A549 treated with AZD2906 at 1 μM for 4 hours (cell line): Measurements from ENCODE around the gene HDGF. TPM values are rescaled to one million over a fixed set of nuclear protein-coding genes. Genes with fewer than 3 reads are reported as not detected.

Experiments
- total RNA-seq: library from RNA; stranded (reverse); fragments of 200-300 nt; extraction: Qiagen RNA extraction; gene quantifications from 5 replicates; pipeline ENCODE4 v1.2.3, GENCODE V29; 2022

The HDGF gene
- 403 to 447 TPM (median 425 TPM) in 5 replicates for total RNA-seq

DNA sequence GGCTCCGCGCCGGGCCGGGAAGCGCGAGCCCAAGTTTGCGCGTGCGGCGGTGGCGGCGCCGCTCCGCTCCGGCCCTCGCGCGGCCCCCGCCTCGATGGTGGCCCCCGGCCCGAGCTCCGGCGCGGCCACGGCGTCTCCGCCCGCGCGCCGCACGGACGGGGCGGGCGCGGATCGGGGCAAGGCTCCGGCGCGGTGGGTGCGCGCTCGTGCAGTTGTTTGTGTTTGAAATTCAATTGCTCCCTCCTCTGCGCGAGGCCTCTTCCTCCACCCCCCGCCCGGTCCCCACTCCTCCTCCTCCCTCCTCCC is at the start of gene HDGF:
Gene HDGF (minus strand): TSS at position 225 of the 306 bp plus-strand sequence. CDS start 246 bp downstream, outside the sequence.

DNA sequence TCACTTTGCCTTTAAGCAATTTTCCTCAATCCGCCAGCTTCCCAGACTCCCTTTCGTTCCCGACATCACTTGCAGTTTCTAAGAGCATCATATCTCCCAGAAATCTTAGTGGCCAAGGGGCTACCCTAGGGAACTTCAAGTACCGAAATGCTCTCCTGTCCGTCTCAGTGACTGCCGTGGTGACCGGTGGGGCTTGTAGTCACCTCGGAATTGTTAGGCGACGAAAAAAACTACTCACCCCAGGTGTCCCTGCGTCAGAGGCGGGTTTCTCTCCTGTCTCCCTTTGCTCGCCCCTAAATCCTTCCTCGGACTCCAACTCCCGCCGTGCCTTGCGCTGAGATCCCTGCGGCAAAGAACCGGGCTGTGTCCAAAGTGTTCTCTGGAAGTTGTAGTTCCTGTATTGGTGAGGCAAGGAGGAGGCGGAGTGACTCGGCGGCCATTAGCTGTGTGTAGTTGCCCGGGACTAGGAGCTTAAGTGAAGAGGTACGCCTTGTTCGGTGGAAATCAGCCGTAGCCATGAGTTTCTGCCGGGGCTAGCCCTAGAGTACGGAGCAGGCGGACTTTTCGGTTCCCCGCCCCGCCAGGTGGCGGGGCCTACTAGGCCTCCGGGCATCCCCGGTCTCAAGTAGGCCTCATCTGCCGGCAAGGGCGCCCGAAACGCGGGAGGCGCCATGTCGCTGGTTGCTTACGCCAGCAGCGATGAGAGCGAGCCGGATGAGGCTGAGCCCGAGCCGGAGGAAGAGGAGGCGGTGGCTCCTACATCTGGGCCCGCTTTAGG is 15.8 kb upstream of the HDGF start, which contains the start of gene PRCC:
Gene PRCC (plus strand): TSS at position 435 of the 778 bp plus-strand sequence. CDS start 237 bp downstream, at position 672.

DNA sequence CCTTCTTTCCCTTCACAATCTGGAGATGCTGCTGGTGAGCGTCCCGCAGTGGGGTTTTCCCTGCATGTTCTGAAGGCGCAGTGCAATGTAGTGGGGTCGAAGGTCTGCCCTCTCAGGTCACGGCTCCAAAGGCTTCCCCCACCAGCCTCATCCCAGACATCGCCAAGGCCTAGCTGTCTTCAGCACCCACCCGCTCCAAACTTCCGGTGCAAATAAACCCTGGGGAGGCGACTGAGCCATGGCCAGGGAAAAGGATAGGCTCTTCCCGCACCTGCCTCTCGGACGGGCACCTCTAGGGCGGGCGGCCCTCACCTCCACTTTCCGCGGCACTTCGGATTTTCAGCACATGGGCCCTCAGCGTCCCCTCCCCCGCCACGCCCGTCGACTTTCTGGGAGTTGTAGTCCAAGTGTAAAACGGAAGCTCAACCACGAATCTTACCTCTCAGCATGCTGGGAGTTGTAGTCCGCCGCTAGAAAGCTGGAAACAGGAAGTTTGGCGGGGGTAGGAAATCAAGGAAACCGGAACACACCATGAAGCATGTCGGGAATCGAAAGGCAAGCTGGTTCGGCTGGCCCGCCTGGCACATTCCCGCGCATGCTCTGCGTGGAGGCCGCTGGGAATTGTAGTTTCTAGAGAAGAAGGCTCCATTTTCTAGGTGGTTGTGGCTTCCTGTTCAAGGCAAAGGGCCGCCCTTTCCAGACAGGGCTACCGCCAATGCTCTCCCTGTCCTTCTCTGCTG is 10.6 kb downstream of the HDGF start, which contains the start of gene MRPL24:
Gene MRPL24 (minus strand): TSS at position 348 of the 740 bp plus-strand sequence. CDS start 2,384 bp downstream, outside the sequence.

DNA sequence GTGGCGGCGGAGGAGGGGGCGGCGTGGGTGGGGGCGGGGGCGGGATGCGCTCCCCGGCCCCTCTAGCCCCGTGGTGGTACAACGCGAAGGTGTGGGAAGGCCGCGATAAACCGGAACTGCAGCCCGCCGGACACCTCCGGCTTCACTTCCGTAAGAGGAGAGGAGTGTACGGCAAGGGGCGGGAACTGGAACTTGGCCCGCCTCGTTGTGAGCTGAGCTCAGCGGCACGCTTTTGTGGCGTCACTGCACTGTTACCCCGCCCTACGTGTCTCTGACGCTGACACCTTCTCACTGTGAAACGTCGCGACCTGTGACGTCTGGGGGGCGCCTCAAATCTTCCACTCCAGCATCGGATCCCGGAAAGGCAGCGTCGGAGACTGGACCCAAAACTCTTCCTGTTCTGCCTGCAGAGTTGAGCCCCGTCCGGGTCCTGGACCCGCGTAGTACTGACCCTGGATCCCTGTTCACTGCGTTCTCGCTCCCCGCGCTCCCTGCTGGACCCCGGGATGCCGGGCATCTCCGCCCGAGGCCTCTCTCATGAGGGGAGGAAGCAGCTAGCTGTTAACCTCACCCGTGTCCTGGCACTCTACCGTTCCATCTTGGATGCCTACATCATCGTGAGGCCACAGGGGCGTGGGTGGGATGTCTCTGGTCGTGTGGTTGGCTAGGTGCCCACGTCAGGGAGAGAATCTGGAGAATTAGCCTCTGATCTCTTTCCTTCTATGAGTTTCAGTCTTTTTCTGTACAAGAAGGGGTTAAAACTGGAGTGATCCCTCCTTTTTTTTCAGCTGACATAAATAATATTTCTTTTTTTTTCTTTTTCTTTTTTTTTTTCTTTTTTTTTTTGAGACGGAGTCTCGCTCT is 22.6 kb downstream of the HDGF start, which contains the start of gene ISG20L2:
Gene ISG20L2 (minus strand): TSS at position 168 of the 864 bp plus-strand sequence. CDS start 1,114 bp downstream, outside the sequence.

DNA sequence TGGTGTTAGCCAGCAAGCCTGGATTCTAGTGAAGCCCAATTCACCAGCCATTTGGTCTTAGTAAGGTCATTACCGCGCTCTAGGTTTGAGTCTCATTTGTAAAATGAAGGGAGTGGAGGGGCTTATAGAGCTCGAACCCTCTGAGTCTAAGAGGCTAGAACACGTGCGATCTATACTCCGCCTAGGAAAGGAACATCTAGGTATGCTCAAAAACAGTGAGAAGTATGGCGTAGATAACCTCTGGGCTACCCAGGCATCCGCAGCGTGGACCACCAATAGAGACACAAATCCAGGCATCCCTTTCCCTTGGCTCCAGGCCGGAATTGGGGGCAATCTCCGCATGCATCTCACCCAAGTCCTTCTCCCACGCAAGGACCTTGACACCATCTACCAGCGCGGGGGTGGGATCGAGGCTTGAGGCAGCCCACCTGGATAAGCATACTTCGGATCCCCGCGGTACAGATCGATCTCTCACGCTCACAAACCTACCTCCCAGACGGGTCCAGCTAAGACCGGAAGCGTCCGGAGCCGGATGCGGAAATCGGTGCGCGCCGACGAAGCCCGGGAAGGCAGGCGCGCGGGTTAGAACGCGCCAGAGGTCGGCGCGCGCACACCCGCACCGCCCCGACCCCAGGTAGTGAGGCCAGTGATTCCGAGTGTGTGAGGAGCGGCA is 23.4 kb downstream of the HDGF start, which contains the start of gene METTL25B:
Gene METTL25B (plus strand): TSS at position 544 of the 673 bp plus-strand sequence. CDS start 636 bp downstream, outside the sequence.

DNA sequence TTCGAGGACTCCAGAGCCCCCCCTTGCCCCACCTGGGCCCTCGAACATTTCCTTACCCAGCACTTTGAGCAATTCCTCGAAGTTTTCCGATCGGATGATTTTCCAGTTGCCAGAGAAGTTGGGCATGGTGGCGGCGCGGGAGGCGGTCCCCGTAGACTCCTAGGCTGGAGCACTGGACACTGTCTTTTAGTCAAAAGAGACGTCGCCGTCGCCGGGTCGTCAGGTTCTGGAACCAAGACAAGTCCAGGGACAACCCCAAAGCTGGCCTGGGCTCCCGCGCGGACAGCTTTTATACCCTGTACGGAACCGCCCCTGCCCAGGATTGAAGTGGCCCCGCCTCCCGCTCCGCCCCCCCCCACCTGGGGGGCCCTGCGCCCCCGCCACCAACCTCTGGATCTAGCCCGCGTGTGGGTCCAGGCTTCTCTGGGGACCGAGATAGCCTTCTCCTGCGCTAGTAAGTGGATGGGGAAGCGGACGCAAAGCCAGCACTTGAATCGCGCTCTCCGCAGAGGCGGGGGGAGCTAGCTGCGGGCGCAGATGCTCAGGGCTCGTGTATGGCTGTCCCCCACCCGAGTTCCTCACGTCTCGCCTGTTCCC is 46.1 kb downstream of the HDGF start, which contains the start of gene CRABP2:
Gene CRABP2 (minus strand): TSS at position 263 of the 597 bp plus-strand sequence. CDS start 137 bp downstream, at position 126.

Other genes starting within 250 kb of the HDGF start
- 13.7 to 19.1 TPM (median 15.6 TPM) in 5 replicates for gene IQGAP3, start 179.1 kb downstream of the HDGF start, total RNA-seq
- not detected in 5 replicates for gene TTC24, start 172.0 kb downstream of the HDGF start, total RNA-seq
- gene NAXE, start 159.9 kb downstream of the HDGF start, total RNA-seq, result 141 to 177 TPM (median 166 TPM) in 5 replicates
- 59.2 to 93.7 TPM (median 63.4 TPM) in 5 replicates for gene GPATCH4, start 150.2 kb downstream of the HDGF start, total RNA-seq
- gene HAPLN2, start 132.3 kb downstream of the HDGF start, total RNA-seq, result 0.13 to 0.29 TPM (median 0.20 TPM) in 4 of 5 replicates, not detected in the other
- gene BCAN, start 109.6 kb downstream of the HDGF start, total RNA-seq, result 0.06 to 0.15 TPM (median 0.10 TPM) in 4 of 5 replicates, not detected in the other
- gene NES, start 74.3 kb downstream of the HDGF start, total RNA-seq, result 0.97 to 1.2 TPM (median 1.1 TPM) in 5 replicates
- 7.6 to 12.4 TPM (median 7.9 TPM) in 5 replicates for gene CRABP2, start 46.1 kb downstream of the HDGF start, total RNA-seq
- gene METTL25B, start 23.2 kb downstream of the HDGF start, total RNA-seq, result 22.7 to 25.3 TPM (median 24.5 TPM) in 5 replicates
- 38.1 to 53.1 TPM (median 40.2 TPM) in 5 replicates for gene ISG20L2, start 22.9 kb downstream of the HDGF start, total RNA-seq
- gene MRPL24, start 10.6 kb downstream of the HDGF start, total RNA-seq, result 170 to 214 TPM (median 194 TPM) in 5 replicates
- gene PRCC, start 15.9 kb upstream of the HDGF start, total RNA-seq, result 70.1 to 77.8 TPM (median 71.0 TPM) in 5 replicates
- 2.9 to 4.2 TPM (median 3.4 TPM) in 5 replicates for gene SH2D2A, start 65.2 kb upstream of the HDGF start, total RNA-seq
- not detected in 5 replicates for gene INSRR, start 107.4 kb upstream of the HDGF start, total RNA-seq
- gene NTRK1, start 109.2 kb upstream of the HDGF start, total RNA-seq, result 0.10 to 0.15 TPM (median 0.13 TPM) in 5 replicates
- 6.2 to 7.7 TPM (median 7.0 TPM) in 5 replicates for gene PEAR1, start 142.0 kb upstream of the HDGF start, total RNA-seq
- gene LRRC71, start 169.0 kb upstream of the HDGF start, total RNA-seq, result 0.06 to 0.19 TPM (median 0.15 TPM) in 5 replicates